Gastrocnemius medialis (tissue), 4 donors: Measurements from ENCODE around the gene ITPR3. TPM values are rescaled to one million over a fixed set of nuclear protein-coding genes. Genes with fewer than 3 reads are reported as not detected.
"Not testable (repeated sequence)": the region's sequence is repeated elsewhere in the genome, so short reads cannot be mapped to it uniquely, and the experiment has no call there.

Experiments used
- ATAC-seq, 2 donors: fragments of 150-250 bp; one replicate each; pipeline ENCODE4 v1.9.1; 2016
- DNase-seq, 2 donors: peaks; one replicate each; pipeline ENCODE4 v3.0.0-alpha.2; 2019
- H3K27ac ChIP-seq, 4 donors: fragments of 200-600 bp; sonication (generic); 1 replicate in 1 of 4; 2 replicates in 3 of 4; pipeline ENCODE4 v1.5.1; 2016 to 2018; ENCODE audit warnings: mild to moderate bottlenecking in 2 of 4, moderate library complexity in 1 of 4
- H3K27me3 ChIP-seq, 3 donors: fragments of 200-600 bp; sonication (generic) in 2 of 3; 1 replicate in 1 of 3; 2 replicates in 2 of 3; pipeline versions ENCODE4 v1.5.1 to v1.6.0; 2016 to 2019; ENCODE audit warnings: mild to moderate bottlenecking in 1 of 3, moderate library complexity in 1 of 3
- H3K36me3 ChIP-seq, 2 donors: fragments of 200-600 bp; sonication (generic) in 1 of 2; one replicate each; pipeline ENCODE4 v1.5.1; 2017 to 2018
- H3K4me1 ChIP-seq, 2 donors: fragments of 200-600 bp; sonication (generic) in 1 of 2; one replicate each; pipeline ENCODE4 v1.5.1; 2016 to 2017; ENCODE audit warnings: mild to moderate bottlenecking in 2 of 2
- H3K4me3 ChIP-seq, 4 donors: fragments of 200-600 bp; sonication (generic) in 3 of 4; 1 replicate in 1 of 4; 2 replicates in 3 of 4; pipeline ENCODE4 v1.5.1; 2016 to 2019; ENCODE audit warnings: mild to moderate bottlenecking in 2 of 4
- H3K9me3 ChIP-seq, 3 donors: fragments of 200-600 bp; sonication (generic) in 2 of 3; 1 replicate in 1 of 3; 2 replicates in 2 of 3; pipeline ENCODE4 v1.5.1; 2016 to 2019
- POLR2A ChIP-seq, 2 donors: fragments of 450-650 bp; IDR thresholded peaks; one replicate each; pipeline ENCODE4 v1.6.1; 2017; ENCODE audit warnings: antibody characterized with exemption in 2 of 2, mild to moderate bottlenecking in 2 of 2, moderate library complexity in 2 of 2
- in situ Hi-C, 4 donors: fragments of 200-750 bp; cut with MboI; loops; one replicate each; pipeline versions ENCODE4 v1.15.0 to v1.8.0; 2017; ENCODE audit warnings: low sequenced_read_pairs in 4 of 4
- intact Hi-C: fragments of 100-400 bp; cut with DNase I; formaldehyde crosslinking; loops from one replicate; pipeline ENCODE4 v1.15.1; 2023; ENCODE audit warnings: low total_unique reads
- total RNA-seq, 4 donors: library from RNA; depleted of rRNA; stranded (reverse); fragments of >200 nt; gene quantifications; one replicate each; pipeline versions ENCODE4 v1.1.0 to v1.2.3, GENCODE V29; 2016
- TF ChIP-seq, protein P1 (sequence below), 5 experiments: fragments of 450-650 bp in 3 of 5; fragments of 200-600 bp in 2 of 5; sonication (generic) in 2 of 5; IDR thresholded peaks in 4 of 5; conservative IDR thresholded peaks in 1 of 5; 1 replicate in 4 of 5; 2 replicates in 1 of 5; pipeline ENCODE4 v1.5.1; 2016 to 2019; ENCODE audit warnings: antibody characterized with exemption in 5 of 5, mild to moderate bottlenecking in 3 of 5, moderate library complexity in 3 of 5

ITPR3 gene
- total RNA-seq, 4 donors from 2014 or later = 1.9 to 6.8 (median 4.2) TPM

DNA sequence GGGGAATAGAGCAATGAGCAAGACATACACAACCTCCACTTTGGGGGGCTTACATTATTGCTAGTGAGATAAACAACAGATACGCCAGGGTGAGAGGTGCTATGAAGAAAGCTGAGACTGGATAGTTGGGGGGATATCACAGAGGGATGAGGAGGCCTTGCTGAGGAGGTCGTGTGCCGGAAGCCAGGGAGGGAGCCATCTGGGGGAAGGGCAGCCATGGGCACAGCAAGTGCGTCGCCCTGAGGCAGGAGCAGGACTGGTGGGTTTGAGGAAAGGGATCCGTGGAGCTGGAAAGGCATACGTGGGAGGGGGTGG lies 28.9 kb upstream of the ITPR3 start:
- in situ Hi-C loops = no loop called here
- H3K4me3 ChIP-seq = no peak overlapping the region
- no peaks in the 10 kb centered on the region for H3K36me3 ChIP-seq
- no peaks in the 10 kb centered on the region for H3K9me3 ChIP-seq
- no peak for TF ChIP-seq POLR2A (IDR thresholded peaks at IDR 0.05)
- TF ChIP-seq, protein P1, sequence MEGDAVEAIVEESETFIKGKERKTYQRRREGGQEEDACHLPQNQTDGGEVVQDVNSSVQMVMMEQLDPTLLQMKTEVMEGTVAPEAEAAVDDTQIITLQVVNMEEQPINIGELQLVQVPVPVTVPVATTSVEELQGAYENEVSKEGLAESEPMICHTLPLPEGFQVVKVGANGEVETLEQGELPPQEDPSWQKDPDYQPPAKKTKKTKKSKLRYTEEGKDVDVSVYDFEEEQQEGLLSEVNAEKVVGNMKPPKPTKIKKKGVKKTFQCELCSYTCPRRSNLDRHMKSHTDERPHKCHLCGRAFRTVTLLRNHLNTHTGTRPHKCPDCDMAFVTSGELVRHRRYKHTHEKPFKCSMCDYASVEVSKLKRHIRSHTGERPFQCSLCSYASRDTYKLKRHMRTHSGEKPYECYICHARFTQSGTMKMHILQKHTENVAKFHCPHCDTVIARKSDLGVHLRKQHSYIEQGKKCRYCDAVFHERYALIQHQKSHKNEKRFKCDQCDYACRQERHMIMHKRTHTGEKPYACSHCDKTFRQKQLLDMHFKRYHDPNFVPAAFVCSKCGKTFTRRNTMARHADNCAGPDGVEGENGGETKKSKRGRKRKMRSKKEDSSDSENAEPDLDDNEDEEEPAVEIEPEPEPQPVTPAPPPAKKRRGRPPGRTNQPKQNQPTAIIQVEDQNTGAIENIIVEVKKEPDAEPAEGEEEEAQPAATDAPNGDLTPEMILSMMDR (IDR thresholded peaks at IDR 0.05 in 4 of 5, conservative IDR thresholded peaks at IDR 0.05 in 1 of 5) = no peak
- ATAC-seq = no peak
- DNase-seq = no peak
- intact Hi-C loops = no loop called here
- no peaks in the 10 kb centered on the region for H3K27me3 ChIP-seq
- no peak overlapping the region for H3K27ac ChIP-seq
- peaks cover 26 to 31% of the 10 kb centered on the region in 2 donors for H3K4me1 ChIP-seq

DNA sequence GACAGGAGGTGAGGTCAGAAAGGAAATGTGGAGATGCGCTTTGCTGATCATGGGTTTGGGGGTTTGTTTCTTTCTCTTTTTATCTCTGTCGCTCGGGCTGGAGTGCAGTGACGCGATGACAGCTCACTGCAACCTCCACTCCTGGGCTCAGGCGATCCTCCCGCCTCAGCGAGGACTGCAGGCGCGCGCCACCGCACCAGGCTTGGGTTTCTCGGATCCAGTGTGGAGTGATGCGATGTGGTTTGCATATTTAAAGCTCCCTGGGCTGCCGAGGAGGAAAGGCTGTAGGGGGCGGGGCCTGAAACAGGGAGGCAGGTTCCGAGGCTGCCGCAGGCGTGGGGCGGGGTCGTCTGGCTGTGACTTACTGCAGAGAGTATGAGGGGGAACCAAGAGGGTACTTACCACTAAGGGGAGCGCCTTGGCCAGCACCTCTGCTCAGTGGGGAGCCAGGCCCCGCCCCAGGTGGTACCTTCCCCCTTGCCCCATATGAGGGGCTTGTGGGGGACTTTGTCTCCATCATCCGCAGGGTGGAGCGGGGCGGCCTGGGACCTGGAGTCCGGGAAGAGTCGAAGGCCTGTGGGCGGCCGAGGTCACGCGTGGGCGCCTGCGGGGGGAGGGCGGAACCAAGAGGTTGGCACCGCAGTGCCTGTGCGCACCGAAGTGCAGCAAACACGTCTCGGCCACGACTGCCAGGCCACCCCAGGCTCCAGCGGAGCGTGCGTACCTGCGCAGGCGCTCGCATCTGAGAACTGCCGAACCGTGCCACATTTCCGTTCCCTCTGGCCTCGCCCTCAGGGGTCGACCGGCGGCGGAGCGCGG lies 28.3 kb upstream of the ITPR3 start:
- in situ Hi-C loops = no loop called here
- TF ChIP-seq POLR2A (IDR thresholded peaks at IDR 0.05) = no peak
- TF ChIP-seq, protein P1 (IDR thresholded peaks at IDR 0.05 in 4 of 5, conservative IDR thresholded peaks at IDR 0.05 in 1 of 5) = no peak
- Histone ChIP-seq H3K4me1 (peaks cover 26 to 34% of the 10 kb centered on the region in 2 donors), H3K27me3 (no peaks in the 10 kb centered on the region), H3K9me3 (no peaks in the 10 kb centered on the region), H3K36me3 (no peaks in the 10 kb centered on the region), H3K4me3 (no peak overlapping the region), H3K27ac (no peak overlapping the region)
- intact Hi-C loops = no loop called here
- DNase-seq = no peak
- no peak for ATAC-seq

DNA sequence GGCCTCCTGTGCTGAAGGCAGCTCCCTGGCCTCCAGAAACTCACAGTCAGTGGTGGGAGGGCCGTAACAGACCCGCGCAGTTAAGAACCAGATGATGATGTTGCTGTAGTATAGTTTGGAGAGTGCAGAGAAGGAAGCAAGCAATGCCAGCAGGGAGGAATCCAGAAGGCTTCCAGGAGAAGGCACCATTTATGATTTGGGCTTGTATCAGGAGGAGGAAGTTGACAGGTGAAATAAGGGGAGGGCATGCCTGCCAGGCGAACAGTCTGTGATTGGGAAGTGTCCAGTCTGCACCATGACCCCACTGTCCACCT lies 27.8 kb upstream of the ITPR3 start:
- Histone ChIP-seq H3K27me3 (no peaks in the 10 kb centered on the region), H3K36me3 (no peaks in the 10 kb centered on the region), H3K4me1 (peaks cover 26 to 37% of the 10 kb centered on the region in 2 donors), H3K27ac (no peak overlapping the region), H3K4me3 (no peak overlapping the region), H3K9me3 (no peaks in the 10 kb centered on the region)
- TF ChIP-seq, protein P1 (IDR thresholded peaks at IDR 0.05 in 4 of 5, conservative IDR thresholded peaks at IDR 0.05 in 1 of 5) = no peak
- TF ChIP-seq POLR2A (IDR thresholded peaks at IDR 0.05) = no peak
- DNase-seq = no peak
- ATAC-seq = no peak
- in situ Hi-C loops (no loop called here), intact Hi-C loops (no loop called here)

DNA sequence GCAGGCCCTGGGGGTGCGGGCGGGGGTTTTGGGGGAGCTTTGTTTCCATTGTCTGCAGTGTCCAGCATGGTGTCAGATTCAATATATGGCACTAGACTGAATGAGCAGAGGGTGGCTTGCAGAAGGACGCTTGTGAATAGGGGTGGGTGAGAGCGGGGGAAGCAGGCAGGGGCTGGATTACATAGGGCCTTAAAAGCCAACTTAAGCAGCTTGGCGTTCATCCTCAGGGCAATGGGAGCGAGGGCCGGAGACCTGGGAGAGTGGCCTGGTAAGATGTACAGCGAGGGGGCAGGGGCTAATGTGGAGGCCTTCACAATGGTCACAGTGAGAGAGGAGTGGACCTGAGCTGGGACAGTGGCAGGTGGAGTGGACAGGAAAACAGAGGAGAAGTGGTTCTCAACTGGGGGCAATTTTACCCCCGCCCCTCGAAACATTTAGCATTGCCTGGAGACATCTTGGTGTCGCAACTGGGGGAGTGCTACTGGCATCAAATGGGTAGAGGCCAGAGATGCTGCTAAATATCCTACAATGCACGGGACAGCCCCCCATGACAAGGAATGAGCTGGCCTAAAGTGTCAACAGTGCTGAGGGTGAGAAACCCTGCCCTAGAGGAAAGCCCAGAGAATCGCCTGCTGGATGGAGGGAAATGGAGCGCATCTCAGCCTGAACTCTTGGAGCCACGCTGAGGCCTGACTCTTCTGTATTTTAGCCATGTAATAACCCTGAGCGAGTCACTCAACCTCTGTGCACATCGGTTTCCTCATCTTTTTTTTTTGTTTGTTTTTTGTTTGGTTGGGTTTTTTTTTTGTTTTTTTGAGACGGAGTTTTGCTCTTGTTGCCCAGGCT lies 25.9 kb upstream of the ITPR3 start:
- intact Hi-C loops (no loop called here), in situ Hi-C loops (no loop called here)
- H3K4me3 ChIP-seq = no peak overlapping the region
- TF ChIP-seq, protein P1 (IDR thresholded peaks at IDR 0.05 in 4 of 5, conservative IDR thresholded peaks at IDR 0.05 in 1 of 5) = no peak
- no peak for TF ChIP-seq POLR2A (IDR thresholded peaks at IDR 0.05)
- DNase-seq (no peak), ATAC-seq (no peak)
- H3K9me3 ChIP-seq = no peaks in the 10 kb centered on the region
- no peaks in the 10 kb centered on the region for H3K27me3 ChIP-seq
- H3K27ac ChIP-seq = no peak overlapping the region
- peaks cover 8 to 27% of the 10 kb centered on the region in 2 donors for H3K4me1 ChIP-seq
- no peaks in the 10 kb centered on the region for H3K36me3 ChIP-seq

DNA sequence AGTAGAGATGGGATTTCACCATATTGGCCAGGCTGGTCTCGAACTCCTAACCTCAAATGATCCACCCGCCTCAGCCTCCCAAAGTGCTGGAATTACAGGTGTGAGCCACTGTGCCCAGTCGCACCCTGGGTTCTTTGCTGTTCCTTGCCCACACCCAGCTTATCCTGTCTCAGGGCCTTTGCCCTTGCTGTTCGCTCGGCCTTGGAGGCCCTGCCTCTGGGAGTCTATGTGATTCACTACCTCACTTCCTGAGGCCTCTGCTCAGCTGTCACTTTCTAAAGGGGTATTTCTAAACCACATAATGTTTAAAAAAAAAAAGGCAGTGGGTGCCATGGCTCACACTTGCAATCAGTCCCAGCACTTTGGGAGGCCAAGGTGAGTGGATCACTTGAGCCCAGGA lies 24.2 kb upstream of the ITPR3 start:
- intact Hi-C loops, H3K27ac ChIP-seq, H3K4me3 ChIP-seq, H3K9me3 ChIP-seq, in situ Hi-C loops, ATAC-seq, H3K36me3 ChIP-seq, DNase-seq, H3K27me3 ChIP-seq: not testable (repeated sequence)
- H3K4me1 ChIP-seq = peaks cover 0 to 16% of the 10 kb centered on the region in 2 donors
